ENCODE measurements around the gene ATP2B1.

ATP2B1 gene

DNA sequence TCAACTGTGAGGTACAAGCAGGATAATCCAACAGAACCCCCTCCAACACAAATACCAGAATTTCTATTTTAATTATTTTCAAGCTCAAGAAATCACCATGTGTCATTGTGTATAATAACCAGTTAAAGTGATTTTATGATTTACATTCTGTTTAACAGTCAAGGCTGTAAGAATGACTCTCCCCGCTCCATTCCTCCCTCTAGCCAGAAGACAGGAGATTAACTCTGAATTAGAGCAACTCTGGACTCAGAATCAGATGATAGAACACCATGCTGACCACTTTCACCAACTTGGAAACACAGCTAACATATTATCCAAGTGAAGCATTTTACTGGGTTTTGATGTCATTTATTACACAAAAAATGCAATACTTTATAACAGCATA, 71.9 kb downstream of the ATP2B1 start:
- Histone ChIP-seq H3K4me3 (ENCODE audit: low read length) (no peak overlapping the region), H3K27me3 (ENCODE audit: control insufficient read depth, low read length) (no peaks in the 10 kb centered on the region), H3F3A (ENCODE audit: control insufficient read depth, insufficient read depth) (no peaks in the 10 kb centered on the region), H3K27ac (ENCODE audit: low read depth, low read length) (no peak overlapping the region), H3K9me2 (replicated peaks; ENCODE audit: control insufficient read depth, low read length) (no peaks in the 10 kb centered on the region), H3K36me3 (ENCODE audit: control insufficient read depth, low read length) (peaks cover 68% of the 10 kb centered on the region), H3K9me3 (ENCODE audit: control insufficient read depth, insufficient read depth, low read length) (no peaks in the 10 kb centered on the region), H3K4me1 (ENCODE audit: control insufficient read depth, low read length) (no peaks in the 10 kb centered on the region), H3K79me2 (ENCODE audit: control insufficient read depth, low read length) (peaks cover 22% of the 10 kb centered on the region), H3K4me2 (ENCODE audit: low read length) (no peak overlapping the region), H4K20me1 (ENCODE audit: control insufficient read depth, insufficient read depth, low read depth, low read length) (no peaks in the 10 kb centered on the region)
- no peak for TF ChIP-seq EZH2phosphoT487 (IDR thresholded peaks at IDR 0.05; ENCODE audit: borderline replicate concordance, low read length)
- TF ChIP-seq, protein P1, sequence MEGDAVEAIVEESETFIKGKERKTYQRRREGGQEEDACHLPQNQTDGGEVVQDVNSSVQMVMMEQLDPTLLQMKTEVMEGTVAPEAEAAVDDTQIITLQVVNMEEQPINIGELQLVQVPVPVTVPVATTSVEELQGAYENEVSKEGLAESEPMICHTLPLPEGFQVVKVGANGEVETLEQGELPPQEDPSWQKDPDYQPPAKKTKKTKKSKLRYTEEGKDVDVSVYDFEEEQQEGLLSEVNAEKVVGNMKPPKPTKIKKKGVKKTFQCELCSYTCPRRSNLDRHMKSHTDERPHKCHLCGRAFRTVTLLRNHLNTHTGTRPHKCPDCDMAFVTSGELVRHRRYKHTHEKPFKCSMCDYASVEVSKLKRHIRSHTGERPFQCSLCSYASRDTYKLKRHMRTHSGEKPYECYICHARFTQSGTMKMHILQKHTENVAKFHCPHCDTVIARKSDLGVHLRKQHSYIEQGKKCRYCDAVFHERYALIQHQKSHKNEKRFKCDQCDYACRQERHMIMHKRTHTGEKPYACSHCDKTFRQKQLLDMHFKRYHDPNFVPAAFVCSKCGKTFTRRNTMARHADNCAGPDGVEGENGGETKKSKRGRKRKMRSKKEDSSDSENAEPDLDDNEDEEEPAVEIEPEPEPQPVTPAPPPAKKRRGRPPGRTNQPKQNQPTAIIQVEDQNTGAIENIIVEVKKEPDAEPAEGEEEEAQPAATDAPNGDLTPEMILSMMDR (IDR thresholded peaks at IDR 0.05; ENCODE audit: low read depth, low read length, poor library complexity, severe bottlenecking) = no peak

DNA sequence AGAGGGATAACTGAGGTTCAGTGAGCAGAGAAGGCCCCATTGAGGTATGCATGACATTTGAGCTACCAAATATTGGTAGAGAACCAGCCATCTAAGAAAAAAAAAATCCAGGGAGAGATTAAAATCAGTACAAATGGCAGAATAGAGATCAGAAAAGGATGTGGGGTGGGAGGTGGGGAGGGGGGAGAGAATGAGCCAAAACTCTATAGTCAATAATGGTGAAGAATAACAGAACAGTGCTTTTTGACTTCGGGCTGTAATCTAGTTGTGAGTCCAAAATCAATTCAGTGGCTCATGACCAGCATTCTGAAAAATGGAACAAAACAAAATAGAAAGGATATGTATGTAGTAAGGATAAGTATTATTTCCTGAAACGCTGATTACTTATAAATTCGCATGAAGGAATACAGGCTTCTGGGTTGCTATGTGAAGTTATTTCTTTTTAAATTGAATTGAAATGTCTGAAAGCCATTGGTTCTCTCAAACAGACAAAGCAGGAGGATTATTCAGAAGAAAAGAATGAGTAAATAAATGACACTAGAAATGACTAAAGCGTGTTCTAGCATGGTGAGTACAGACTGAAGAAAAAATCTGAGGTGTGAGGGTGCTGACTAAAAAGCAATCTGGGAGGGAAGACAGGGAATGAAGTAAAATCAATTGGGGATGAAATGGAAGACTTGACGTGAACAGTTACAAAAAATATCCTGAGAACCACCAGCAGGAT, 72.4 kb downstream of the ATP2B1 start:
- Histone ChIP-seq H3K9me3 (ENCODE audit: control insufficient read depth, insufficient read depth, low read length) (no peaks in the 10 kb centered on the region), H3K36me3 (ENCODE audit: control insufficient read depth, low read length) (peaks cover 69% of the 10 kb centered on the region), H3K27ac (ENCODE audit: low read depth, low read length) (no peak overlapping the region), H3K9me2 (replicated peaks; ENCODE audit: control insufficient read depth, low read length) (no peaks in the 10 kb centered on the region), H3K4me2 (ENCODE audit: low read length) (no peak overlapping the region), H3K4me1 (ENCODE audit: control insufficient read depth, low read length) (no peaks in the 10 kb centered on the region), H3F3A (ENCODE audit: control insufficient read depth, insufficient read depth) (no peaks in the 10 kb centered on the region), H3K27me3 (ENCODE audit: control insufficient read depth, low read length) (no peaks in the 10 kb centered on the region), H3K4me3 (ENCODE audit: low read length) (no peak overlapping the region), H4K20me1 (ENCODE audit: control insufficient read depth, insufficient read depth, low read depth, low read length) (no peaks in the 10 kb centered on the region), H3K79me2 (ENCODE audit: control insufficient read depth, low read length) (peaks cover 18% of the 10 kb centered on the region)
- TF ChIP-seq, protein P1 (IDR thresholded peaks at IDR 0.05; ENCODE audit: low read depth, low read length, poor library complexity, severe bottlenecking) = no peak
- TF ChIP-seq EZH2phosphoT487 (IDR thresholded peaks at IDR 0.05; ENCODE audit: borderline replicate concordance, low read length) = no peak

DNA sequence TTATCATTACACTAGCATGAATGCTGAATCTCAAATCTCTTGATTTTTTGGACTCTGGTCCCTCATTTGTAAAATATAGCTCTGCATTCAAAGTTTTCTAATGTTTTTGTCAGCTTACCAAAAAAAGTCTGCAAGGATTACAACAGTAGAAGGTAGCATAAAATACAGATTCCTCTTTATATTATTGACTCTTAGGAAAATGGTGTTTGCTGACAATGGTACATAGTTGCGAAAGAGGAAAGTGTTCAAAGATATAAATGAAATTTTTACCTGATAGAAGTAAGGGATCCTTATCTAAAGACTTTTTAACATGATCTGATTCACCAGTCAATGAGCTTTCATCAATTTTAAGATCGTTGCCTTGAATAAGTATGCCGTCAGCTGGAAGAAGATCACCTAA, 74.1 kb downstream of the ATP2B1 start:
- Histone ChIP-seq H3K79me2 (ENCODE audit: control insufficient read depth, low read length) (peaks cover 7% of the 10 kb centered on the region), H3K27ac (ENCODE audit: low read depth, low read length) (no peak overlapping the region), H3F3A (ENCODE audit: control insufficient read depth, insufficient read depth) (peaks cover 3% of the 10 kb centered on the region; the same call in 1 of the 2 replicates), H3K4me2 (ENCODE audit: low read length) (no peak overlapping the region), H3K4me3 (ENCODE audit: low read length) (no peak overlapping the region), H3K9me3 (ENCODE audit: control insufficient read depth, insufficient read depth, low read length) (no peaks in the 10 kb centered on the region), H3K27me3 (ENCODE audit: control insufficient read depth, low read length) (no peaks in the 10 kb centered on the region), H3K4me1 (ENCODE audit: control insufficient read depth, low read length) (no peaks in the 10 kb centered on the region), H3K36me3 (ENCODE audit: control insufficient read depth, low read length) (peaks cover 74% of the 10 kb centered on the region), H4K20me1 (ENCODE audit: control insufficient read depth, insufficient read depth, low read depth, low read length) (no peaks in the 10 kb centered on the region), H3K9me2 (replicated peaks; ENCODE audit: control insufficient read depth, low read length) (no peaks in the 10 kb centered on the region)
- TF ChIP-seq, protein P1 (IDR thresholded peaks at IDR 0.05; ENCODE audit: low read depth, low read length, poor library complexity, severe bottlenecking) = no peak
- no peak for TF ChIP-seq EZH2phosphoT487 (IDR thresholded peaks at IDR 0.05; ENCODE audit: borderline replicate concordance, low read length)
